ENCODE measurements around the gene ENKUR. TPM values are rescaled to one million over a fixed set of nuclear protein-coding genes. Genes with fewer than 3 reads are reported as not detected.

Gene ENKUR
- total RNA-seq, 4 donors from 2014 or later = 0.33 to 0.73 TPM; not detected in 2

DNA sequence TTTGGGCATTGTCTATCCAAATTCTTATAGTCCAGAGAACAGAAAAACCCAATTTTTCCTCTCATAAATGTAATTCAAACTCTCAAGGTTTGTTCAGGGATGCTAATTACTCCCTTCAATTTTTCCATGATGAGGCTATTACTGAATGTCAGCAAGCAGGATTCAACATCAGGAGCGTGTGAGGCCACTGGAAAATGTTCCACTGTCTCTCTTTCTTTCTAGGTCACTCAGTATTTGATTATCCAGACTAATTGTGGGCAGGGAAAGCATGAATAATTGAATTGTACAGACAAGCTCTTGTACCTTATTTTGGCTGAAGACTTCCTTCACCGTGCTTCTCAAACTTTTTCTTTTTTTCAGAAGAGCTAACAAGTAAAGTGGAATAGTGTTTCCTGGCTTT, 31.1 kb upstream of the ENKUR start:
- no peaks in the 10 kb centered on the region for H3K9me3 ChIP-seq
- H3K36me3 ChIP-seq = no peaks in the 10 kb centered on the region
- intact Hi-C loops (cut with DNase I) = no loop called here
- H3K27ac ChIP-seq = no peak overlapping the region
- no peaks in the 10 kb centered on the region for H3K27me3 ChIP-seq
- TF ChIP-seq POLR2A (IDR thresholded peaks at IDR 0.05) = no peak
- TF ChIP-seq, protein P1, sequence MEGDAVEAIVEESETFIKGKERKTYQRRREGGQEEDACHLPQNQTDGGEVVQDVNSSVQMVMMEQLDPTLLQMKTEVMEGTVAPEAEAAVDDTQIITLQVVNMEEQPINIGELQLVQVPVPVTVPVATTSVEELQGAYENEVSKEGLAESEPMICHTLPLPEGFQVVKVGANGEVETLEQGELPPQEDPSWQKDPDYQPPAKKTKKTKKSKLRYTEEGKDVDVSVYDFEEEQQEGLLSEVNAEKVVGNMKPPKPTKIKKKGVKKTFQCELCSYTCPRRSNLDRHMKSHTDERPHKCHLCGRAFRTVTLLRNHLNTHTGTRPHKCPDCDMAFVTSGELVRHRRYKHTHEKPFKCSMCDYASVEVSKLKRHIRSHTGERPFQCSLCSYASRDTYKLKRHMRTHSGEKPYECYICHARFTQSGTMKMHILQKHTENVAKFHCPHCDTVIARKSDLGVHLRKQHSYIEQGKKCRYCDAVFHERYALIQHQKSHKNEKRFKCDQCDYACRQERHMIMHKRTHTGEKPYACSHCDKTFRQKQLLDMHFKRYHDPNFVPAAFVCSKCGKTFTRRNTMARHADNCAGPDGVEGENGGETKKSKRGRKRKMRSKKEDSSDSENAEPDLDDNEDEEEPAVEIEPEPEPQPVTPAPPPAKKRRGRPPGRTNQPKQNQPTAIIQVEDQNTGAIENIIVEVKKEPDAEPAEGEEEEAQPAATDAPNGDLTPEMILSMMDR (IDR thresholded peaks at IDR 0.05) = no peak
- no peaks in the 10 kb centered on the region for H3K4me1 ChIP-seq
- no peak for DNase-seq
- 55 to 65% methylated on average over 2 of the region's 2 CpGs for WGBS, 2 donors
- no peak overlapping the region for H3K4me3 ChIP-seq (replicated peaks in 1 of 3)

DNA sequence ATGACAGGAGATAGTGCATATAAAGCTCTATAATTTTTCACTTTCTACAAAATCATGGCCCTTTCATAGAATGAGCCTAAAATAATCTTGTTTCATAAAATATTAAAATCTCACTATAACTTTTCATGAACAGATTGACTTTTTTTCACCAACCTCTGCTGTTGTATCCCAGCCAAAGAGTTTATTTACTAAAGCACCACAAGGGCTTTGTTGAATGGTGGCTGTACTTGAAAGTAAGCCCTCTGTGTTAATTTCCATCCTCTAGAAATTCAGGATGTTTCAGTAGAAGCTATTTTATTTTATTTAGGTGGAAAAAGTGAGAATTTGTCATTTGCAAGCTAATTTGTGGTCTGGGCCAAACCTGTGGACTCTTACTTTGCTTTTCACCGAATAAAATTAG, 30.7 kb upstream of the ENKUR start:
- H3K27ac ChIP-seq = no peak overlapping the region
- H3K9me3 ChIP-seq = no peaks in the 10 kb centered on the region
- H3K4me1 ChIP-seq = no peaks in the 10 kb centered on the region
- TF ChIP-seq, protein P1 (IDR thresholded peaks at IDR 0.05) = no peak
- no peak for TF ChIP-seq POLR2A (IDR thresholded peaks at IDR 0.05)
- no peak overlapping the region for H3K4me3 ChIP-seq (replicated peaks in 1 of 3)
- no peaks in the 10 kb centered on the region for H3K36me3 ChIP-seq
- 65 to 94% methylated on average over 1 of the region's 1 CpG for WGBS, 2 donors
- intact Hi-C loops (cut with DNase I) = no loop called here
- DNase-seq = no peak
- no peaks in the 10 kb centered on the region for H3K27me3 ChIP-seq

DNA sequence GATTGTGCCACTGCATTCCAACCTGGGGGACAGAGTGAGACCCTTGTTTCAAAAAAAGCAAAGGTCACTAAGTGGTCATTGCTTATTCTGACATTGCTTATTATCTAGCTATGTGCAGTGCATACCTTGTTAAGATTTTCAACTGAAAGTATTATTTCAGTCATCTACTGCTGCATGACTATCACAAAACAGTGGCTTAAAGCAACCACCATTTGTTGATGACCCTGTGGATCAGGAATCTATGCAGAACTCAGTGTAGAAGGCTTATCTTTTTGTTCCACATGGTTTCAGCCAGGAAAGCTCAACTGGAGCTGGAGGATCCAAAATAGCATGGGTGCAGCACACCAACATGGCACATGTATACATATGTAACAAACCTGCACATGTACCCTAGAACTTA, 23.6 kb upstream of the ENKUR start:
- no peak for DNase-seq
- Histone ChIP-seq H3K4me1 (peaks cover 9 to 17% of the 10 kb centered on the region in 2 donors), H3K27ac (no peak overlapping the region), H3K36me3 (no peaks in the 10 kb centered on the region), H3K27me3 (no peaks in the 10 kb centered on the region), H3K4me3 (replicated peaks in 1 of 3) (no peak overlapping the region), H3K9me3 (no peaks in the 10 kb centered on the region)
- TF ChIP-seq POLR2A (IDR thresholded peaks at IDR 0.05) = no peak
- TF ChIP-seq, protein P1 (IDR thresholded peaks at IDR 0.05) = no peak
- intact Hi-C loops (cut with DNase I) = no loop called here

DNA sequence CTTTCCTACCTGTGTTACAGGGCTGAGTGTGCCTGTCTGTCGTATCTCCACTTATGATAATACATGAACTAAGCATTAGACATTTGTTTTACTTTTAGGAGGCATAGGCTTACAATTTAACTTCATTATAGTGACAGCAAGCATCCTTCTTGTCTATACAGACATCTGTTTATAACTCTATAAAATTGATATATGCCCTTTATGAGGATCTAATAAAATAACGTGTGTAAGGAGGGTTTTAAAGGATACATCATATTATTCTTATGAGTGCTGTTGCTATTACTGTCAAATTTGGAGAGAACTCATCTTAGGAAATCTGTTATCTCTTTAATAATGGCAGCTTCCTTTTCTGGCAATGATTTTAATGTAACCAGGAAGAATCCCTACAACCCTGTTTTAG, 22.4 kb upstream of the ENKUR start:
- no peak for DNase-seq

DNA sequence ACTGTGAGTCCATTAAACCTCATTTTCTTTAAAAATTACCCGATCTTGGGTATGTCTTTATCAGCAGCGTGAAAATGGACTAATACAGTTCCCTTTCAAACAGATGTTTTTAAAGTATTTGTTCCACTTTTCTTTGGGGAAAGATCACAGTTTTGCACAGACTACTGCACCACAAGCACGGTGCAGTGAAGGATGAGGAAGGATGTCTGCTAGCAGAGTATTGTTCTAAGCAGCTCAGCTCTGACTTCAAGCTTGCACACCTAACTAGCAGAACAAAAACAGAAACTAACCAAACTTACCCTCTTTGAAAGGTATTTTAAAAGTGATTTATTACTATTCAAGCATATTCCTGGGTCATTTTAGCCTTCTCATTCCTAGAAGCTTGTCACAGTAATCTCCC, 20.4 kb upstream of the ENKUR start:
- peak overlapping the region in 1 of 3 donors; percentile 42 for H3K27ac ChIP-seq
- no peak for TF ChIP-seq POLR2A (IDR thresholded peaks at IDR 0.05)
- TF ChIP-seq, protein P1 (IDR thresholded peaks at IDR 0.05) = no peak
- peak in 1 of 2 donors; percentile 7 for DNase-seq
- no peaks in the 10 kb centered on the region for H3K27me3 ChIP-seq
- H3K4me1 ChIP-seq = peaks cover 9 to 17% of the 10 kb centered on the region in 2 donors
- H3K4me3 ChIP-seq (replicated peaks in 1 of 3) = no peak overlapping the region
- no peaks in the 10 kb centered on the region for H3K36me3 ChIP-seq
- WGBS, 2 donors = 23 to 31% methylated on average over 3 of the region's 3 CpGs
- no peaks in the 10 kb centered on the region for H3K9me3 ChIP-seq
- intact Hi-C loops (cut with DNase I) = no loop called here

More for the DNA sequence above, 22.4 kb upstream of the ENKUR start:
- H3K4me3 ChIP-seq (replicated peaks in 1 of 3) = no peak overlapping the region
- no peaks in the 10 kb centered on the region for H3K27me3 ChIP-seq
- intact Hi-C loops (cut with DNase I) = no loop called here
- 82 to 83% methylated on average over 2 of the region's 2 CpGs for WGBS, 2 donors
- no peaks in the 10 kb centered on the region for H3K36me3 ChIP-seq
- H3K9me3 ChIP-seq = no peaks in the 10 kb centered on the region
- TF ChIP-seq POLR2A (IDR thresholded peaks at IDR 0.05) = no peak
- TF ChIP-seq, protein P1 (IDR thresholded peaks at IDR 0.05) = no peak
- no peak overlapping the region for H3K27ac ChIP-seq
- peaks cover 9 to 17% of the 10 kb centered on the region in 2 donors for H3K4me1 ChIP-seq

All from thyroid gland (tissue), 4 donors.